NB4 (cell line): Measurements from ENCODE around the gene LGALS8.
"Not testable (repeated sequence)": the region's sequence is repeated elsewhere in the genome, so short reads cannot be mapped to it uniquely, and the experiment has no call there.

Experiments
- DNase-seq: peaks from one replicate; pipeline ENCODE4 v3.0.0; 2010; ENCODE audit warnings: low read depth
- H3K4me3 ChIP-seq: one replicate; pipeline ENCODE4 v1.5.1; 2011; ENCODE audit warnings: mild to moderate bottlenecking, low read depth, low read length, moderate library complexity
- MYC ChIP-seq: IDR thresholded peaks from 2 replicates; pipeline ENCODE4 v1.6.1; 2011; ENCODE audit warnings: low read depth, low read length
- POLR2A ChIP-seq: IDR thresholded peaks from 2 replicates; pipeline ENCODE4 v1.6.1; 2011; ENCODE audit warnings: mild to moderate bottlenecking; ENCODE audit not compliant: insufficient read length; ENCODE audit errors: extremely low read depth
- TF ChIP-seq, protein P1 (sequence below): IDR thresholded peaks from 2 replicates; pipeline ENCODE4 v1.6.1; 2011; ENCODE audit warnings: low read depth, low read length
- TF ChIP-seq, protein P2 (sequence below): IDR thresholded peaks from one replicate; pipeline ENCODE4 v1.5.1; 2012; ENCODE audit warnings: low read depth, low read length

The LGALS8 gene

DNA sequence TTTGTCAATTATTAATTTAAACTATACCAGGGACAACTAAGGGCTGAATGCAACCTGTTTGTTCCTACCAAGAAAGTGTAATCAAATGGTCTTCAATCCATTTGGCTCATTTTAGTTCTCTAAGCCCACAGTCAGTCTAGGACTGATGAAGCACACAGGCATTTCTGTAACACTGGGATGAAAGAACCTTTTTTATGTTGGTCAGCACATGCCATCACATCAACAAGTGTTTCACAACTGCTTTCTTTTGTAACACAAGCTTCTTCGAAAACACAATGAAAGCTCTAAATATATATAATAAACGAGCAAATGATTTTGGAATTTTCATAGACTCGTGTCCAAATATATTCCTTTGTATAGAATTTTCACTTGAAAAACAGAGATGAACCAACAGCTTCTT lies 51.7 kb downstream of the LGALS8 start:
- no peak for DNase-seq
- no peak overlapping the region for H3K4me3 ChIP-seq
- TF ChIP-seq, protein P1, sequence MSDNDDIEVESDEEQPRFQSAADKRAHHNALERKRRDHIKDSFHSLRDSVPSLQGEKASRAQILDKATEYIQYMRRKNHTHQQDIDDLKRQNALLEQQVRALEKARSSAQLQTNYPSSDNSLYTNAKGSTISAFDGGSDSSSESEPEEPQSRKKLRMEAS = no peak
- TF ChIP-seq, protein P2, sequence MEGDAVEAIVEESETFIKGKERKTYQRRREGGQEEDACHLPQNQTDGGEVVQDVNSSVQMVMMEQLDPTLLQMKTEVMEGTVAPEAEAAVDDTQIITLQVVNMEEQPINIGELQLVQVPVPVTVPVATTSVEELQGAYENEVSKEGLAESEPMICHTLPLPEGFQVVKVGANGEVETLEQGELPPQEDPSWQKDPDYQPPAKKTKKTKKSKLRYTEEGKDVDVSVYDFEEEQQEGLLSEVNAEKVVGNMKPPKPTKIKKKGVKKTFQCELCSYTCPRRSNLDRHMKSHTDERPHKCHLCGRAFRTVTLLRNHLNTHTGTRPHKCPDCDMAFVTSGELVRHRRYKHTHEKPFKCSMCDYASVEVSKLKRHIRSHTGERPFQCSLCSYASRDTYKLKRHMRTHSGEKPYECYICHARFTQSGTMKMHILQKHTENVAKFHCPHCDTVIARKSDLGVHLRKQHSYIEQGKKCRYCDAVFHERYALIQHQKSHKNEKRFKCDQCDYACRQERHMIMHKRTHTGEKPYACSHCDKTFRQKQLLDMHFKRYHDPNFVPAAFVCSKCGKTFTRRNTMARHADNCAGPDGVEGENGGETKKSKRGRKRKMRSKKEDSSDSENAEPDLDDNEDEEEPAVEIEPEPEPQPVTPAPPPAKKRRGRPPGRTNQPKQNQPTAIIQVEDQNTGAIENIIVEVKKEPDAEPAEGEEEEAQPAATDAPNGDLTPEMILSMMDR = no peak
- TF ChIP-seq POLR2A = no peak

DNA sequence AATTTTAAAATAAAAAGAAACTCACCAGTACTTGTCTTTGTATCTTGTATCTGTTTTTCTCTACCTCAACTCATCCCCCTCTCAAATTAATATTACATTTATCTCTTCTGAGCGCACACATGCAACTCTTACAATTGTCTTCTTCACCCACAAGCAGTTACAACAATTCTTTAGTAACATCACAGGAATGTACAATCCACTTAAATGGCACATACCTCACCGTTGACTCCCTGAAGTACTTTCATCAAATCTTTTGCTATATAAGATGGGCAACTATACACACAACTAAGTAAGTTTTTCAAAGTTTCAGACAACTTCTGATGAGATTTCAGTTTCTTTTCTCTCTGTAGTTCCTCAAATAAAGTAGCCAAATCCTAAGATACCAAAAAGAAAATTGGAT lies 52.2 kb downstream of the LGALS8 start:
- no peak for DNase-seq
- TF ChIP-seq, protein P1 = no peak
- no peak for TF ChIP-seq MYC
- TF ChIP-seq, protein P2 = no peak
- H3K4me3 ChIP-seq = no peak overlapping the region

DNA sequence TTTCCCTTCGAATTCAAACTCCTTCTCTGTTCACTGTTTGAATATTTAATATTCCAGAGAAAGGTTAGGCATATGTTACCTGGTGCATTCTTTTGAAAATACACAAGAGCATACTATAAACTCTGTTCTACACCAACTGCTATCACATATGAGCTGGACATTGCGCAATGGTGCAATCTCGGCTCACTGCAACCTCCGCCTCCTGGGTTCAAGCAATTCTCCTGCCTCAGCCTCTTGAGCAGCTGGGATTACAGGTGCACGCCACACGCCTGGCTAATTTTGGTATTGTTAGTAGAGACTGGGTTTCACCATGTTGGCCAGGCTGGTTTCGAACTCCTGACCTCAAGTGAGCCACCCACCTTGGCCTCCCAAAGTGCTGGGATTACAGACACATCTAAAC lies 53.3 kb downstream of the LGALS8 start:
- peak; percentile 5 for DNase-seq
- not testable (repeated sequence) for H3K4me3 ChIP-seq

DNA sequence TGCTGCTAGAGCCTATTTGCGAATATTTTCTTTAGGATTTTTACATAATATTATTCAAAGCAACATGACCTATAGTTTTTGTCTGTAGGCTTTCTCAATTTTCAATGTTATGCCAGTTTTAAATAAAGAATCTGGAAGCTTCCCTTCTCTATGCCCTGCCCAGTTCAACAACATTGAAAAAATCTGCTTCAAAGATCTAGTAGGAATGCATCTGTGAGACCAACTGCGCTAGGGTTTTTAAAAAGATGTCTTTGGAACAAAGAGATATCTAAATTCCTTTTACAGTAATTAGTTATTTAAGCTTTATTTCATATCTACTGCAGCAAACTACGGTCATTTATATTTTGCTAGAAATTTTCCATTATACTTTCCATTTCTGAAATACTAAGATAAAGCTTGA lies 54.9 kb downstream of the LGALS8 start:
- no peak for DNase-seq
- no peak overlapping the region for H3K4me3 ChIP-seq
- TF ChIP-seq POLR2A (no peak), MYC (no peak)
- TF ChIP-seq, protein P1 = no peak
- TF ChIP-seq, protein P2 = no peak

DNA sequence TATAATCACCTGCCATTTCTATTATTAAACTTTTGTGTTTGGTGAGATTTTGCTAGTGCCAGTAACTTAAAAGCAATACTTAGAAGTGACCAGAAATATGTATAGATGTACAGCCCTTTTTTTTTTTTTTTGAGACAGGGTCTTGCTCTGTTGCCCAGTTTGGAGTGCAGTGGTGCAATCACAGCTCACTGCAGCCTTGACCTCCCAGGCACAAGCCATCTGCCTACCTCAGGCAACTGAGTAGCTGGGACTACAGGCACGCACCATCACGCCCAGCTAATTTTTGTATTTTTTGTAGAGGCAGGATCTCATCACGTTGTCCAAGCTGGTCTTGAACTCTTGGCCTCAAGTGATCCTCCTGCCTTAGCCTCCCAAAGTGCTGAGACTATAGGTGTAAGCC lies 56.6 kb downstream of the LGALS8 start:
- not testable (repeated sequence) for H3K4me3 ChIP-seq, DNase-seq

DNA sequence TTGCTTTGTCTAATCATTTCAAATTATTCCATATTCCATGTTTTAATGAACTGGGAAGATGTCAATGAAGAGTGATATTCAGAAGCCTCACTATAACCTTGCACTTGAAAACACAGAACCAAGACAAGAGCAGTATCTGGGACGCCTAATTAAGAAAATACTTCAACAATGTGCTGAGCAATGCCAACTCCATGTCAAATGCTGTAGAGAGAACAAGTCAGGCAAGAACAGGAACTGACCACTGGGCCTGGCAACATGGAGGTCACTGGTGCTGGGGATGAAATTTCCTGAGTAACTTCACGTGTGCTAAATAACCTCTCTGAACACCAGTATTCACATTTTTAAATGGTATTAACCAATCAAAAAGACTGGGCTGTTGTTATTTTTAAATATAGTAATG lies 57.7 kb downstream of the LGALS8 start:
- no peak for DNase-seq
- no peak overlapping the region for H3K4me3 ChIP-seq
- TF ChIP-seq, protein P1 = no peak
- TF ChIP-seq, protein P2 = no peak
- TF ChIP-seq POLR2A (no peak), MYC (no peak)

DNA sequence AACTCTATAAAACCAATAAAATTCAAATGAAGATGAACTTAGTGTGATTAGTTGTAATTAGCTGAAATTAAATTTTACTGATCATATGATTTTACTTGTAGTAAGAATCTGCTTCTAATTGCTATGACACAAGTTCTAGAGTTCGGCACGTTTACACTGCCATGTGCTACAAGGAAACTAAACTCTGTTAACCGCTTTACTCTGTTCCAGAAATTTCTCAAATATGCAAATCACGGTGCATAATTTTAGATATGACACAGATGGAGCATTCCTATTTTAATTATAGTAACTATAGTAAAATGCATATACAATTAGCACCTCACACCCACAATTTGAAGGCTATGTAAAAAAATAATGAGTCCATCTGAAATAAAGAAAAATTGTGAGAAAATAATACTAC lies 65.7 kb downstream of the LGALS8 start:
- DNase-seq = no peak
- TF ChIP-seq POLR2A (no peak), MYC (no peak)
- TF ChIP-seq, protein P1 = no peak
- TF ChIP-seq, protein P2 = no peak
- no peak overlapping the region for H3K4me3 ChIP-seq
